ENCODE results near the gene TM9SF1. TPM values are rescaled to one million over a fixed set of nuclear protein-coding genes. Genes with fewer than 3 reads are reported as not detected.

Gene TM9SF1
- total RNA-seq, 1 donor from 2014 or later, result 30.8 TPM

- Mint-ChIP-seq H3K4me1 (ENCODE audit: low read depth) (peaks cover 28% of the 10 kb centered on the region), H3K27ac (peak overlapping the region; percentile 54), H3K36me3 (ENCODE audit: low read depth) (peaks cover 52% of the 10 kb centered on the region), H3K4me3 (ENCODE audit: low read depth) (peak overlapping the region; percentile 56), H3K9me3 (peaks cover 11% of the 10 kb centered on the region), H3K27me3 (ENCODE audit: low read depth) (no peaks in the 10 kb centered on the region)
- intact Hi-C loops (cut with micrococcal nuclease), result no loop called here
- DNase-seq (ENCODE audit: low spot score), result no peak
Measured at GRCh38 chr14:24198814-24199524, 3.7 kb upstream of the TM9SF1 start.

- peaks cover 51% of the 10 kb centered on the region for H3K36me3 Mint-ChIP-seq (ENCODE audit: low read depth)
- peaks cover 38% of the 10 kb centered on the region for H3K4me1 Mint-ChIP-seq (ENCODE audit: low read depth)
- intact Hi-C loops (cut with micrococcal nuclease), result no loop called here
- peaks cover 3% of the 10 kb centered on the region for H3K9me3 Mint-ChIP-seq
- no peaks in the 10 kb centered on the region for H3K27me3 Mint-ChIP-seq (ENCODE audit: low read depth)
- peak overlapping the region; percentile 98 for H3K4me3 Mint-ChIP-seq (ENCODE audit: low read depth)
- H3K27ac Mint-ChIP-seq, result peak overlapping the region; percentile 78
- no peak for DNase-seq (ENCODE audit: low spot score)
Measured at GRCh38 chr14:24197056-24197450, 1.8 kb upstream of the TM9SF1 start.

GRCh38 chr14:24196071-24197055, 1.1 kb upstream of the TM9SF1 start:
- H3K36me3 Mint-ChIP-seq (ENCODE audit: low read depth), result peaks cover 51% of the 10 kb centered on the region
- H3K9me3 Mint-ChIP-seq, result no peaks in the 10 kb centered on the region

GRCh38 chr14:24194873-24195185, 412 bp downstream of the TM9SF1 start:
- intact Hi-C loops (cut with micrococcal nuclease), result loop anchor here (1.0 to 2.0 kb wide), 3 partner anchors 18 to 48 kb away; partner anchors contain the start of genes CHMP4A, GMPR2, NEDD8 and TINF2
- H3K27me3 Mint-ChIP-seq (ENCODE audit: low read depth), result no peaks in the 10 kb centered on the region
- peaks cover 40% of the 10 kb centered on the region for H3K4me1 Mint-ChIP-seq (ENCODE audit: low read depth)
- H3K9me3 Mint-ChIP-seq, result no peaks in the 10 kb centered on the region
- H3K36me3 Mint-ChIP-seq (ENCODE audit: low read depth), result peaks cover 49% of the 10 kb centered on the region
- peak overlapping the region; percentile 98 for H3K4me3 Mint-ChIP-seq (ENCODE audit: low read depth)
- peak overlapping the region; percentile 97 for H3K27ac Mint-ChIP-seq
- no peak for DNase-seq (ENCODE audit: low spot score)

More at GRCh38 chr14:24196071-24197055, 1.1 kb upstream of the TM9SF1 start:
- peaks cover 38% of the 10 kb centered on the region for H3K4me1 Mint-ChIP-seq (ENCODE audit: low read depth)
- peak overlapping the region; percentile 98 for H3K4me3 Mint-ChIP-seq (ENCODE audit: low read depth)
- peak overlapping the region; percentile 97 for H3K27ac Mint-ChIP-seq
- DNase-seq (ENCODE audit: low spot score), result no peak
- intact Hi-C loops (cut with micrococcal nuclease), result no loop called here
- no peaks in the 10 kb centered on the region for H3K27me3 Mint-ChIP-seq (ENCODE audit: low read depth)

GRCh38 chr14:24194186-24194872, 912 bp downstream of the TM9SF1 start:
- no peaks in the 10 kb centered on the region for H3K27me3 Mint-ChIP-seq (ENCODE audit: low read depth)
- H3K4me3 Mint-ChIP-seq (ENCODE audit: low read depth), result peak overlapping the region; percentile 98
- peaks cover 42% of the 10 kb centered on the region for H3K4me1 Mint-ChIP-seq (ENCODE audit: low read depth)
- peaks cover 47% of the 10 kb centered on the region for H3K36me3 Mint-ChIP-seq (ENCODE audit: low read depth)
- DNase-seq (ENCODE audit: low spot score), result no peak
- no peaks in the 10 kb centered on the region for H3K9me3 Mint-ChIP-seq
- peak overlapping the region; percentile 97 for H3K27ac Mint-ChIP-seq
- intact Hi-C loops (cut with micrococcal nuclease), result loop anchor here (2.0 kb wide), 1 partner anchor 48 kb away; the partner anchor contains the start of gene TINF2

- Mint-ChIP-seq H3K27me3 (ENCODE audit: low read depth) (no peaks in the 10 kb centered on the region), H3K27ac (peak overlapping the region; percentile 17), H3K9me3 (no peaks in the 10 kb centered on the region), H3K4me1 (ENCODE audit: low read depth) (peaks cover 38% of the 10 kb centered on the region), H3K4me3 (ENCODE audit: low read depth) (peak overlapping the region; percentile 13), H3K36me3 (ENCODE audit: low read depth) (peaks cover 41% of the 10 kb centered on the region)
- DNase-seq (ENCODE audit: low spot score), result no peak
- intact Hi-C loops (cut with micrococcal nuclease), result no loop called here
Measured at GRCh38 chr14:24192933-24193332, 2.3 kb downstream of the TM9SF1 start.

GRCh38 chr14:24190416-24190815, 4.8 kb downstream of the TM9SF1 start:
- Mint-ChIP-seq H3K4me3 (ENCODE audit: low read depth) (no peak overlapping the region), H3K9me3 (no peaks in the 10 kb centered on the region), H3K36me3 (ENCODE audit: low read depth) (peaks cover 52% of the 10 kb centered on the region), H3K27me3 (ENCODE audit: low read depth) (no peaks in the 10 kb centered on the region), H3K27ac (no peak overlapping the region), H3K4me1 (ENCODE audit: low read depth) (peaks cover 35% of the 10 kb centered on the region)
- no peak for DNase-seq (ENCODE audit: low spot score)
- intact Hi-C loops (cut with micrococcal nuclease), result no loop called here

GRCh38 chr14:24189460-24189859, 5.8 kb downstream of the TM9SF1 start:
- Mint-ChIP-seq H3K4me3 (ENCODE audit: low read depth) (no peak overlapping the region), H3K36me3 (ENCODE audit: low read depth) (peaks cover 58% of the 10 kb centered on the region), H3K4me1 (ENCODE audit: low read depth) (peaks cover 29% of the 10 kb centered on the region), H3K27ac (no peak overlapping the region), H3K27me3 (ENCODE audit: low read depth) (no peaks in the 10 kb centered on the region), H3K9me3 (no peaks in the 10 kb centered on the region)
- no peak for DNase-seq (ENCODE audit: low spot score)
- intact Hi-C loops (cut with micrococcal nuclease), result loop anchor here (2.0 kb wide), 2 partner anchors 43 to 75 kb away; partner anchors contain the start of genes DCAF11, NRL, PSME2 and RNF31

- H3K27ac Mint-ChIP-seq, result peak overlapping the region; percentile 81
- H3K4me3 Mint-ChIP-seq (ENCODE audit: low read depth), result peak overlapping the region; percentile 88
- DNase-seq (ENCODE audit: low spot score), result no peak
- intact Hi-C loops (cut with micrococcal nuclease), result loop anchor here (2.0 kb wide), 2 partner anchors 42 to 74 kb away; partner anchors contain the start of genes DCAF11, NRL, PSME2 and RNF31
- no peaks in the 10 kb centered on the region for H3K27me3 Mint-ChIP-seq (ENCODE audit: low read depth)
- peaks cover 25% of the 10 kb centered on the region for H3K4me1 Mint-ChIP-seq (ENCODE audit: low read depth)
- H3K36me3 Mint-ChIP-seq (ENCODE audit: low read depth), result peaks cover 61% of the 10 kb centered on the region
- H3K9me3 Mint-ChIP-seq, result no peaks in the 10 kb centered on the region
Measured at GRCh38 chr14:24189059-24189375, 6.2 kb downstream of the TM9SF1 start.

- Mint-ChIP-seq H3K4me1 (ENCODE audit: low read depth) (peaks cover 23% of the 10 kb centered on the region), H3K36me3 (ENCODE audit: low read depth) (peaks cover 64% of the 10 kb centered on the region)
- intact Hi-C loops (cut with micrococcal nuclease), result loop anchor here (1.0 to 2.0 kb wide), 3 partner anchors 27 to 74 kb away; partner anchors contain the start of genes DCAF11, IRF9, NRL and PSME2
Measured at GRCh38 chr14:24188251-24189058, 6.8 kb downstream of the TM9SF1 start, which contains the start of gene IPO4. Gene IPO4 (minus strand): TSS chr14:24188816. CDS start chr14:24188787, 29 bp downstream.

GRCh38 chr14:24187539-24187915, 7.7 kb downstream of the TM9SF1 start:
- no peaks in the 10 kb centered on the region for H3K27me3 Mint-ChIP-seq (ENCODE audit: low read depth)

More at GRCh38 chr14:24188251-24189058, 6.8 kb downstream of the TM9SF1 start, which contains the start of gene IPO4:
- DNase-seq (ENCODE audit: low spot score), result peak; percentile 93
- peak within 1 kb of the TSS; percentile 88 for H3K4me3 Mint-ChIP-seq (ENCODE audit: low read depth)
- no peaks in the 10 kb centered on the region for H3K27me3 Mint-ChIP-seq (ENCODE audit: low read depth)
- no peaks in the 10 kb centered on the region for H3K9me3 Mint-ChIP-seq
- H3K27ac Mint-ChIP-seq, result peak within 1 kb of the TSS; percentile 81

More at GRCh38 chr14:24187539-24187915, 7.7 kb downstream of the TM9SF1 start:
- Mint-ChIP-seq H3K27ac (peak overlapping the region; percentile 81), H3K4me3 (ENCODE audit: low read depth) (peak overlapping the region; percentile 88), H3K36me3 (ENCODE audit: low read depth) (peaks cover 66% of the 10 kb centered on the region), H3K4me1 (ENCODE audit: low read depth) (peaks cover 17% of the 10 kb centered on the region), H3K9me3 (no peaks in the 10 kb centered on the region)
- intact Hi-C loops (cut with micrococcal nuclease), result no loop called here
- no peak for DNase-seq (ENCODE audit: low spot score)

Data from activated T-helper 2 cell treated with anti-CD3 and anti-CD28 coated beads, Interferon-gamma antibody, Interleukin-2, Interleukin-4, amounts not matched to agents 10 μg/mL and 5 μg/mL and 100 μg/mL, durations not matched to agents 14 hours and 24 hours and 36 hours (primary cell).